ENCODE results near the gene DNAJB2. TPM values are rescaled to one million over a fixed set of nuclear protein-coding genes. Genes with fewer than 3 reads are reported as not detected.
A peak's percentile ranks its signal among the peaks of the same experiment; 100 is the strongest.

DNAJB2 gene
- total RNA-seq, 4 donors from 2014 or later: 30.3 to 72.6 (median 35.1) TPM

DNA sequence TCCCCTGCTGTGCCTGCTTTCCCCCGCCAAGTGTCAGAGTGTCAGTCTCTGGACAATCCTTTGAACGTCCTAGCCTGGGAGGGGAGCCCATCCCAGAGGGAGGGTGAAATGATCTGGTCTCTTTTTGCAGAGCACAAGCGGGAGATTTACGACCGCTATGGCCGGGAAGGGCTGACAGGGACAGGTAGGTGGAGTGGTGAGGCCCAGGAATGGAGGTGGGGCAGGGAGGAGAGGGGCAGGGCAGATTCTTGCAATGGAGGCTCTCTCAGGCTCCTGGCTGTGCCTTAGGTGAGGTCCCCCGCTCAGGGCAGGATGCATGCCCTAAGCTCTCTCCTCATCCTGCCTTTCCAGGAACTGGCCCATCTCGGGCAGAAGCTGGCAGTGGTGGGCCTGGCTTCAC lies 2.4 kb downstream of the DNAJB2 start:
- peaks cover 0 to 57% (median 6%) of the 10 kb centered on the region in 3 donors for H3K36me3 ChIP-seq
- H3K4me1 ChIP-seq: peaks cover 41 to 82% (median 46%) of the 10 kb centered on the region in 3 donors
- 73 to 84% methylated on average over 6 to 7 of the region's 8 CpGs for WGBS, 2 donors
- H3K9me3 ChIP-seq: no peaks in the 10 kb centered on the region
- intact Hi-C loops (cut with DNase I): no loop called here
- DNase-seq: no peak
- TF ChIP-seq, protein P1, sequence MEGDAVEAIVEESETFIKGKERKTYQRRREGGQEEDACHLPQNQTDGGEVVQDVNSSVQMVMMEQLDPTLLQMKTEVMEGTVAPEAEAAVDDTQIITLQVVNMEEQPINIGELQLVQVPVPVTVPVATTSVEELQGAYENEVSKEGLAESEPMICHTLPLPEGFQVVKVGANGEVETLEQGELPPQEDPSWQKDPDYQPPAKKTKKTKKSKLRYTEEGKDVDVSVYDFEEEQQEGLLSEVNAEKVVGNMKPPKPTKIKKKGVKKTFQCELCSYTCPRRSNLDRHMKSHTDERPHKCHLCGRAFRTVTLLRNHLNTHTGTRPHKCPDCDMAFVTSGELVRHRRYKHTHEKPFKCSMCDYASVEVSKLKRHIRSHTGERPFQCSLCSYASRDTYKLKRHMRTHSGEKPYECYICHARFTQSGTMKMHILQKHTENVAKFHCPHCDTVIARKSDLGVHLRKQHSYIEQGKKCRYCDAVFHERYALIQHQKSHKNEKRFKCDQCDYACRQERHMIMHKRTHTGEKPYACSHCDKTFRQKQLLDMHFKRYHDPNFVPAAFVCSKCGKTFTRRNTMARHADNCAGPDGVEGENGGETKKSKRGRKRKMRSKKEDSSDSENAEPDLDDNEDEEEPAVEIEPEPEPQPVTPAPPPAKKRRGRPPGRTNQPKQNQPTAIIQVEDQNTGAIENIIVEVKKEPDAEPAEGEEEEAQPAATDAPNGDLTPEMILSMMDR (IDR thresholded peaks at IDR 0.05): no peak
- TF ChIP-seq POLR2A (IDR thresholded peaks at IDR 0.05): no peak
- no peaks in the 10 kb centered on the region for H3K27me3 ChIP-seq
- peak overlapping the region in 1 of 4 donors; percentile 28 for H3K27ac ChIP-seq
- H3K4me3 ChIP-seq: no peak overlapping the region

DNA sequence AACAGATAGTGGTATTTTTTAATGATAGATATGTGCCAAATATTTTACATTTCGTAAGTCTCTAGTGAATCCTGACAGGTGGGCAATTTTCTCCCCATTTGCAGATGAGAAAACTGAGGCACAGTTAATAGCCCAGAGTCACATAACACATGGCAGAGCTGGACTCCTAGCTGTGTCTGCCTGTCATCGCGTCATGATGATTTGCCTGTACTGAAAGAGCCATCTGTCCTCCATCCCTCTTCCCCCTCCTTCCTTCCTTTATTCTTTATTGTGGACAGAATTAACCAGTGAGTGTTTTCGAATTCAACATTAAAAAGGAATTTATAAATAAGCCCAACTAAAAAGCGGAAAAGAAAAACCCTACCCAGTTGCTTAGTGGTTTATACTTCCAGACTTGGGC lies 3.2 kb downstream of the DNAJB2 start:
- intact Hi-C loops (cut with DNase I): no loop called here
- TF ChIP-seq POLR2A (IDR thresholded peaks at IDR 0.05): no peak
- TF ChIP-seq, protein P1 (IDR thresholded peaks at IDR 0.05): no peak
- peaks cover 46 to 82% (median 49%) of the 10 kb centered on the region in 3 donors for H3K4me1 ChIP-seq
- H3K27me3 ChIP-seq: no peaks in the 10 kb centered on the region
- no peak for DNase-seq
- H3K36me3 ChIP-seq: peaks cover 0 to 57% (median 6%) of the 10 kb centered on the region in 3 donors
- no peak overlapping the region for H3K4me3 ChIP-seq
- WGBS, 2 donors: 89 to 90% methylated on average over 5 of the region's 5 CpGs
- peak overlapping the region in 1 of 4 donors; percentile 28 for H3K27ac ChIP-seq
- no peaks in the 10 kb centered on the region for H3K9me3 ChIP-seq

DNA sequence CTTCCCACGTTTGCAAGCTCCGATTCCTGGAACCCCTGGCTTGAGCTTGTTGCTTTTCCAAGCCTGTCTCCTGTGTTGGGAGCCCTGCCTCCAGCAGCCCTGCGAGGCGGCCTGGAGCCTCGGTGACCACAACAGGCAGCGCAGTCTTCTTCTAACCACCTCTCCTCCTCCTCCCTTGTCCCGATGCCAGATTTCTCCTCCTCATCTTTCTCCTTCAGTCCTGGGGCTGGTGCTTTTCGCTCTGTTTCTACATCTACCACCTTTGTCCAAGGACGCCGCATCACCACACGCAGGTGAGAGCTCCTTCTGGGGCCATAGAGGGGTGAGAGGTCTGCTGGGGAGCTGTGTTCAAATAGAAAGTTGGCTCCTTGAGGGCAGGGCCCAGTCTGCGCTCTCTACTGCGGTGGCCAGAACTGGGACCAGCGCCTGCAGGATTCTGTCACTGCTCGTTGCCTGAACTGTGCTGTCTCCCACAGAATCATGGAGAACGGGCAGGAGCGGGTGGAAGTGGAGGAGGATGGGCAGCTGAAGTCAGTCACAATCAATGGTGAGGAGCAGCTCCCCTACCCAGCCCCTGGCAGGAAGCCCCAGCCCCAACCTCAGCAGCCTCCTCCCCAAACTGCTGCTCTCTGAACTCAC lies 3.9 kb downstream of the DNAJB2 start:
- H3K27me3 ChIP-seq: no peaks in the 10 kb centered on the region
- H3K9me3 ChIP-seq: no peaks in the 10 kb centered on the region
- peaks cover 39 to 82% (median 46%) of the 10 kb centered on the region in 3 donors for H3K4me1 ChIP-seq
- no peak overlapping the region for H3K27ac ChIP-seq
- 90 to 93% methylated on average over 13 to 15 of the region's 17 CpGs for WGBS, 2 donors
- no peak for DNase-seq
- TF ChIP-seq, protein P1 (IDR thresholded peaks at IDR 0.05): no peak
- TF ChIP-seq POLR2A (IDR thresholded peaks at IDR 0.05): no peak
- H3K4me3 ChIP-seq: no peak overlapping the region
- intact Hi-C loops (cut with DNase I): no loop called here
- H3K36me3 ChIP-seq: peaks cover 0 to 57% (median 6%) of the 10 kb centered on the region in 3 donors

DNA sequence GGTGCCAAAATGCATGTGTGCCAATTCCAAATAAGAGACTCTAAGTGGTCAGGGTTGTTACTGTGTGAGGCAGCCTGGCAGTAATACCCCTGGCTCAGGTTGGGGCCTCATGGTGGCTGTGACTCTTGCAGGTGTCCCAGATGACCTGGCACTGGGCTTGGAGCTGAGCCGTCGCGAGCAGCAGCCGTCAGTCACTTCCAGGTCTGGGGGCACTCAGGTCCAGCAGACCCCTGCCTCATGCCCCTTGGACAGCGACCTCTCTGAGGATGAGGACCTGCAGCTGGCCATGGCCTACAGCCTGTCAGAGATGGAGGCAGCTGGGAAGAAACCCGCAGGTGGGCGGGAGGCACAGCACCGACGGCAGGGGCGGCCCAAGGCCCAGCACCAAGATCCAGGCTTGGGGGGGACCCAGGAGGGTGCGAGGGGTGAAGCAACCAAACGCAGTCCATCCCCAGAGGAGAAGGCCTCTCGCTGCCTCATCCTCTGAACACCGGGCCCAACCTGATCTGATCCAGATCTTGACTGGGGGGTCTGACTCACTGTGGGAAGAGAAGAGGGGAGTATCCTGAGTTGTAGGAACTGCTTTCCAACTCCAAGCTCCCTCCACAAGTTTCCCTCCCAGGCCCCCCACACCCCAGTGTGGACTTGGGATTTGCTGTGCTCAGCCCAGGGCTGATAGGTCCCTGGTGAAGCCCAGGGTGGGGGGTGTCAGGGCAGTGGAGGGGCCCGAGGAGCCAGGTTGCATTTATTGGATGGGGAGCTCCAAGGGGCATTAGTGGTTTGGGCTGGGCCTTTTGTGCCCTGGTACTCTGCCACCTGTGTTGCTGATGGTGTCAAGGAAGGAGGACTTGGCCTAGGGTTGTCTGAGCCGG lies 5.6 kb downstream of the DNAJB2 start:
- Histone ChIP-seq H3K27me3 (no peaks in the 10 kb centered on the region), H3K36me3 (peaks cover 0 to 57% (median 6%) of the 10 kb centered on the region in 3 donors), H3K27ac (peak overlapping the region; percentile 66 to 86 (median 82)), H3K4me3 (no peak overlapping the region), H3K9me3 (no peaks in the 10 kb centered on the region), H3K4me1 (peaks cover 34 to 86% (median 45%) of the 10 kb centered on the region in 3 donors)
- intact Hi-C loops (cut with DNase I): no loop called here
- no peak for TF ChIP-seq POLR2A (IDR thresholded peaks at IDR 0.05)
- TF ChIP-seq, protein P1 (IDR thresholded peaks at IDR 0.05): no peak
- DNase-seq: no peak
- WGBS, 2 donors: 69 to 87% methylated on average over 5 to 7 of the region's 16 CpGs

DNA sequence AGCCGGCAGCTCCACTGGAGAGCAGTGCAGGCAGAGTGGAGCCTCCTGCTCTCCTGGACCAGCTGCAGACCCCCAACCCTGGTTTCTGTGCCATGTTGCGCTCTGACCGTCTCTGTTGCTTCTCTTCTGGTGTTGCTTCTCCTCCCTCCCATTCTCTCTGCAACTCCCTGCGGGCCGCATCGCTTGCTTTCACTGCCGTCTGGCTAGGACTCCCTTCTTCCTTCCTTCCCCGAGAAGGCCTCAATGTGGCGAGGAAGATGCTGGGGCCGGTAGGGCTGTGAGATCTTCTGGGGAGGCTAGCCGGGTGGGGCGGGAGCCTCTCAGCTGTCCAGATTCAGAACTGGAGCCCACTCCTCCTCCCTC lies 6.2 kb downstream of the DNAJB2 start:
- Histone ChIP-seq H3K27me3 (no peaks in the 10 kb centered on the region), H3K36me3 (peaks cover 0 to 55% (median 6%) of the 10 kb centered on the region in 3 donors), H3K4me3 (peak overlapping the region in 1 of 4 donors; percentile 30), H3K4me1 (peaks cover 31 to 86% (median 46%) of the 10 kb centered on the region in 3 donors), H3K27ac (peak overlapping the region; percentile 66 to 86 (median 82)), H3K9me3 (no peaks in the 10 kb centered on the region)
- intact Hi-C loops (cut with DNase I): no loop called here
- no peak for TF ChIP-seq POLR2A (IDR thresholded peaks at IDR 0.05)
- TF ChIP-seq, protein P1 (IDR thresholded peaks at IDR 0.05): no peak
- no peak for DNase-seq
- 86 to 92% methylated on average over 7 to 8 of the region's 12 CpGs for WGBS, 2 donors

All from esophagus squamous epithelium (tissue), 5 donors.